Activated CD4-positive, alpha-beta memory T cell treated with anti-CD3 and anti-CD28 coated beads, Interleukin-2, amount 10 ng/mL, durations not matched to agents 7 days and 5 days (primary cell): Measurements from ENCODE around the gene DNMT3B. TPM values are rescaled to one million over a fixed set of nuclear protein-coding genes. Genes with fewer than 3 reads are reported as not detected.

Experiments
- CTCF ChIA-PET: fragments of 350-600 bp; sonication (Branson Sonifier 250); formaldehyde crosslinking; loops from one replicate; lab custom pipeline; 2021; ENCODE audit warnings: antibody characterized with exemption, inconsistent platforms; lab: Charles Lee
- POLR2A ChIA-PET: fragments of 350-600 bp; sonication (Branson Sonifier 250); formaldehyde crosslinking; loops from one replicate; lab custom pipeline; 2021; ENCODE audit warnings: antibody characterized with exemption; lab: Charles Lee
- DNase-seq: peaks from one replicate; pipeline ENCODE4 v3.0.0-alpha.2; 2020
- H3K27ac Mint-ChIP-seq: one replicate; pipeline ENCODE4 v1.8.0; 2021; ENCODE audit warnings: mild to moderate bottlenecking, mixed read lengths
- H3K27me3 Mint-ChIP-seq: one replicate; pipeline ENCODE4 v1.8.0; 2021; ENCODE audit warnings: mixed read lengths
- H3K36me3 Mint-ChIP-seq: one replicate; pipeline ENCODE4 v1.8.0; 2021; ENCODE audit warnings: low read depth, mixed read lengths
- H3K4me1 Mint-ChIP-seq: one replicate; pipeline ENCODE4 v1.8.0; 2021; ENCODE audit warnings: mixed read lengths
- H3K4me3 Mint-ChIP-seq: one replicate; pipeline ENCODE4 v1.8.0; 2021; ENCODE audit warnings: mild to moderate bottlenecking, mixed read lengths
- H3K9me3 Mint-ChIP-seq: one replicate; pipeline ENCODE4 v1.8.0; 2021; ENCODE audit warnings: mixed read lengths
- total RNA-seq, 2 experiments: library from RNA; stranded (reverse); gene quantifications; one replicate each; pipeline ENCODE4 v1.2.3, GENCODE V29; 2021

DNMT3B gene
- total RNA-seq, 2 experiments from 2014 or later: 2.2 to 2.4 TPM

- Mint-ChIP-seq H3K36me3 (peaks cover 68% of the 10 kb centered on the region), H3K4me1 (peaks cover 34% of the 10 kb centered on the region), H3K4me3 (no peak overlapping the region), H3K27ac (no peak overlapping the region), H3K27me3 (no peaks in the 10 kb centered on the region), H3K9me3 (no peaks in the 10 kb centered on the region)
- POLR2A ChIA-PET: no interaction called here
- DNase-seq: no peak
- CTCF ChIA-PET: no interaction called here
Measured at GRCh38 chr20:32839982-32840285, 77.7 kb downstream of the DNMT3B start.

GRCh38 chr20:32841174-32841573 is 79.0 kb downstream of the DNMT3B start:
- peak overlapping the region; percentile 33 for H3K27ac Mint-ChIP-seq
- ChIA-PET CTCF (interaction anchor here (1.5 kb wide), 1 partner anchor 63 kb away, joined by 5 read pairs; no protein-coding TSS in a partner anchor), POLR2A (no interaction called here)

DNA sequence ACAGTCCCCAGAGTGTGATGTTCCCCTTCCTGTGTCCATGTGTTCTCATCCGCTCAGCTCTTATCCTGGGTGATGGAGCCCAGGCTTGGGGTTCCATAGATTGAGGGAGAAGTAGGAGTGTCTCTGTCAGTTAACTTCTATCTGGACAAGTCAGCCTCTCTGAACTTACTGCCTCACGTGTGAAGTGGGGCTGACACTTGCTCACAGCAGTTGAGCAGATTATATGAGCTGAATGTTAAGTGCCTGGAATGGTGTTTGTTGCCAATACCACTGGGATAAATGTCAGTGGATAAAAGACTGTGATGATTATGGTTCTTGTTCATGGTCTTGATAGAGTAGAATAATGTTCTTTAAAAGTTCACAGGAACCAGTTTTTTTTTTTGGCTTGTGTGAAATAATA is 79.4 kb downstream of the DNMT3B start:
- peaks cover 30% of the 10 kb centered on the region for H3K4me1 Mint-ChIP-seq
- H3K27me3 Mint-ChIP-seq: no peaks in the 10 kb centered on the region
- no peak overlapping the region for H3K4me3 Mint-ChIP-seq
- no peak for DNase-seq
- no peak overlapping the region for H3K27ac Mint-ChIP-seq
- H3K36me3 Mint-ChIP-seq: peaks cover 74% of the 10 kb centered on the region
- POLR2A ChIA-PET: interaction anchor here (2.0 kb wide), 1 partner anchor 21 kb away, joined by 12 read pairs; the partner anchor contains the start of gene MAPRE1
- no peaks in the 10 kb centered on the region for H3K9me3 Mint-ChIP-seq
- CTCF ChIA-PET: interaction anchor here (1.5 kb wide), 1 partner anchor 63 kb away, joined by 5 read pairs; no protein-coding TSS in a partner anchor

More at GRCh38 chr20:32841174-32841573, 79.0 kb downstream of the DNMT3B start:
- Mint-ChIP-seq H3K36me3 (peaks cover 74% of the 10 kb centered on the region), H3K4me3 (no peak overlapping the region), H3K27me3 (no peaks in the 10 kb centered on the region), H3K4me1 (peaks cover 33% of the 10 kb centered on the region), H3K9me3 (no peaks in the 10 kb centered on the region)
- no peak for DNase-seq

DNA sequence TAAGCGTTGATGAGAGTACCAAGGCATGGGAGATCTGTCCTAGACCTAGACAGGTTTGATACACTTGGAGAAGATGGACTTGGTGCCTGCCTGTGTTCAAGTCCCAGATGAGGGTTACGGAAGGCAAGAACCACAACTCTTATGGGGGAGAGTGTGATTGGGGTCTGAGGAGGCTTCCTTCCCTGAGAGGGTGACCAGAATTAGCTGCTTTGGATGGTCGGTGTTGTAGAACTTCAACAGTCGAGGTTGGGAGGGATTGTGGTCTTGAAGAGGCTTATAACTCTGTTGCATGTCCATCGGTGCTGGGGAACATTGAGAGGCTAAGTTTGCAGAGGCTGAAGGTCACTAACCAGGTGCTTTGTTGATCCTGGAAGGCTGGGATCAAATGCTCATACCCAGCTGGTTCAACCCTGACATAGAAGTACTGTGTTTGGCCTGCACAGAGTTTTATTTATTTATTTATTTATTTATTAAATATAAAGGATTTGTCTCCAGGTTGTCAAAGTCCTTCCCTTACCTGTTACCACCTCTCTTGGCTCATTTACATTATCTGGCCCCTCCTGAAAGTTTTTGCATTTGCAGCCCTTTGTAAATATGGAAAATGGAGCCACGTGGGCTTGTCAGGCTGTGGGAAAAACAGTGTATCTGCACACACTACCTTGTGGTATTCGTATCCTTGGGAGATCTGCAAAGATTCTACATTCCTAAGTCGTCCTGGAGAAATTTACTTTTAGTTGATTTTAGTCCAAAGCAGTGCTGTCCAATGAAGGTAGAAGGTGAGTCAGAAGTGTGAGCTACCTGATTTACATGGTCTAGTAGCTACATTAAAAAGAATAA is 80.7 kb downstream of the DNMT3B start:
- H3K9me3 Mint-ChIP-seq: no peaks in the 10 kb centered on the region
- CTCF ChIA-PET: interaction anchor here (1.5 kb wide), 2 partner anchors 64 to 65 kb away, joined by 4 to 5 read pairs; no protein-coding TSS in a partner anchor
- H3K4me3 Mint-ChIP-seq: no peak overlapping the region
- H3K36me3 Mint-ChIP-seq: peaks cover 78% of the 10 kb centered on the region
- no peaks in the 10 kb centered on the region for H3K27me3 Mint-ChIP-seq
- H3K4me1 Mint-ChIP-seq: peaks cover 26% of the 10 kb centered on the region
- no peak for DNase-seq
- POLR2A ChIA-PET: interaction anchor here (2.0 kb wide), 1 partner anchor 23 kb away, joined by 12 read pairs; the partner anchor contains the start of gene MAPRE1
- H3K27ac Mint-ChIP-seq: no peak overlapping the region

DNA sequence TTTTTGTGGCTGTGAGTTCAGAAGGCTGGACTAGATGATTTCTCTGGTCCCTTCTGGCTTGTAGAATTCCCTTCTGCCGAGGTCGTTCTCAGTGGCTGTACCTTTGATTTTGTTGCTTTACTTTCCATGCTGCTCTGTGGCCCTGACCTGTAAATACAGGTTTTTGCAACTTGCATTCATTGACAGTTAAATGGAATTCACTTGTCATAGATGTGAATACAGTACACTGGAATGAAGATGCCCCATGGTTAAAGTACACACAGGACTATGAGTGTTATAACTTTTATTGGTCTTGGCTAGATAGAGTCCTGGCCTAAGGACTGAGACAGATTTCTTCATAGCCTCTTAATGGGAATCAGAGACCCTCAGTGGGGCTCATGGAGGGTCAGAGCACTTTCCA is 83.6 kb downstream of the DNMT3B start:
- H3K9me3 Mint-ChIP-seq: no peaks in the 10 kb centered on the region
- no peaks in the 10 kb centered on the region for H3K27me3 Mint-ChIP-seq
- no peak overlapping the region for H3K4me3 Mint-ChIP-seq
- H3K36me3 Mint-ChIP-seq: peaks cover 78% of the 10 kb centered on the region
- ChIA-PET POLR2A (no interaction called here), CTCF (interaction anchor here (1.0 kb wide), 1 partner anchor 172 kb away, joined by 3 read pairs; the partner anchor contains the start of gene C20orf203)
- H3K4me1 Mint-ChIP-seq: peaks cover 8% of the 10 kb centered on the region
- no peak overlapping the region for H3K27ac Mint-ChIP-seq
- DNase-seq: no peak

GRCh38 chr20:32846852-32847251 is 84.7 kb downstream of the DNMT3B start:
- Mint-ChIP-seq H3K27me3 (no peaks in the 10 kb centered on the region), H3K9me3 (no peaks in the 10 kb centered on the region), H3K4me3 (no peak overlapping the region), H3K4me1 (peaks cover 3% of the 10 kb centered on the region), H3K27ac (no peak overlapping the region), H3K36me3 (peaks cover 78% of the 10 kb centered on the region)
- ChIA-PET POLR2A (interaction anchor here (1.2 kb wide), 1 partner anchor 26 kb away, joined by 3 read pairs; no protein-coding TSS in a partner anchor), CTCF (no interaction called here)
- DNase-seq: no peak

DNA sequence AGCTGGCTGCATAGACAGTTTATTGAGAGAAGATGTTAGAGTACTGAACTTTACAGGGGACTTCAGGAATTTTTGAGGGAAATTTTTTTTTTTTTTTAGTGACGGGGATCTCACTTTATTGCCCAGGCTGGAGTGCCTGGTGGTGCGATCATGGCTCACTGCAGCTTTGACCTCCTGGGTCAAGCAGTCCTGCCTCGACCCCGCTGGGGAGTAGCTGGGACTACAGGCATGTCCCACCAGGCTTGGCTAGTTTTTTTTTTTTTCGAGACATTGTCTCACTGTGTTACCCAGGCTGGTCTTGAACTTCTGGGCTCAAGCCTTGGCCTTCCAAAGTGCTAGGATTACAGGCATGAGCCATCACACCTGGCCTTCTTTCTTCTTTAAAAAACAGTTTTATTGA is 85.8 kb downstream of the DNMT3B start:
- DNase-seq: no peak
- POLR2A ChIA-PET: interaction anchor here (0.8 kb wide), 1 partner anchor 8 kb away, joined by 3 read pairs; no protein-coding TSS in a partner anchor

DNA sequence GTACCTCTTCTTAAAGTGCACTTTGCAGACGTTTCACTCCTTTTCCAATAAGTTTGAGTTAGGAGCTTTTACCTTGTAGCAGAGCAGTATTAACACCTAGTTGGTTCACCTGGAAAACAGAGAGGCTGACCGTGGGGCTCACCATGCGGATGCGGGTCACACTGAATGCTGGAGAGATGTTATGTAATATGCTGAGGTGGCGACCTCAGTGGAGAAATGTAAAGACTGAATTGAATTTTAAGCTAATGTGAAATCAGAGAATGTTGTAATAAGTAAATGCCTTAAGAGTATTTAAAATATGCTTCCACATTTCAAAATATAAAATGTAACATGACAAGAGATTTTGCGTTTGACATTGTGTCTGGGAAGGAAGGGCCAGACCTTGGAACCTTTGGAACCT is 86.7 kb downstream of the DNMT3B start:
- ChIA-PET POLR2A (no interaction called here), CTCF (no interaction called here)
- Mint-ChIP-seq H3K27ac (no peak overlapping the region), H3K27me3 (no peaks in the 10 kb centered on the region), H3K4me3 (no peak overlapping the region), H3K9me3 (no peaks in the 10 kb centered on the region), H3K4me1 (no peaks in the 10 kb centered on the region), H3K36me3 (peaks cover 79% of the 10 kb centered on the region)
- DNase-seq: no peak

More for the DNA sequence above, 85.8 kb downstream of the DNMT3B start:
- Mint-ChIP-seq H3K9me3 (no peaks in the 10 kb centered on the region), H3K4me3 (no peak overlapping the region), H3K36me3 (peaks cover 78% of the 10 kb centered on the region), H3K27ac (no peak overlapping the region), H3K27me3 (no peaks in the 10 kb centered on the region), H3K4me1 (no peaks in the 10 kb centered on the region)
- CTCF ChIA-PET: interaction anchor here (0.6 kb wide), 1 partner anchor 1242 kb away, joined by 3 read pairs; no protein-coding TSS in a partner anchor

- POLR2A ChIA-PET: no interaction called here
- H3K27ac Mint-ChIP-seq: no peak overlapping the region
- CTCF ChIA-PET: no interaction called here
- no peaks in the 10 kb centered on the region for H3K9me3 Mint-ChIP-seq
- H3K27me3 Mint-ChIP-seq: no peaks in the 10 kb centered on the region
- peaks cover 79% of the 10 kb centered on the region for H3K36me3 Mint-ChIP-seq
- no peaks in the 10 kb centered on the region for H3K4me1 Mint-ChIP-seq
- DNase-seq: no peak
- no peak overlapping the region for H3K4me3 Mint-ChIP-seq
Measured at GRCh38 chr20:32849577-32849976, 87.4 kb downstream of the DNMT3B start.

GRCh38 chr20:32855387-32855786 is 93.2 kb downstream of the DNMT3B start:
- ChIA-PET CTCF (interaction anchor here (0.7 kb wide), 1 partner anchor 359 kb away, joined by 3 read pairs; no protein-coding TSS in a partner anchor), POLR2A (interaction anchor here (0.6 kb wide), 1 partner anchor 8 kb away, joined by 3 read pairs; no protein-coding TSS in a partner anchor)
- DNase-seq: no peak
- H3K4me1 Mint-ChIP-seq: peaks cover 17% of the 10 kb centered on the region
- no peaks in the 10 kb centered on the region for H3K27me3 Mint-ChIP-seq
- H3K4me3 Mint-ChIP-seq: no peak overlapping the region
- H3K27ac Mint-ChIP-seq: no peak overlapping the region
- no peaks in the 10 kb centered on the region for H3K9me3 Mint-ChIP-seq
- H3K36me3 Mint-ChIP-seq: peaks cover 48% of the 10 kb centered on the region

DNA sequence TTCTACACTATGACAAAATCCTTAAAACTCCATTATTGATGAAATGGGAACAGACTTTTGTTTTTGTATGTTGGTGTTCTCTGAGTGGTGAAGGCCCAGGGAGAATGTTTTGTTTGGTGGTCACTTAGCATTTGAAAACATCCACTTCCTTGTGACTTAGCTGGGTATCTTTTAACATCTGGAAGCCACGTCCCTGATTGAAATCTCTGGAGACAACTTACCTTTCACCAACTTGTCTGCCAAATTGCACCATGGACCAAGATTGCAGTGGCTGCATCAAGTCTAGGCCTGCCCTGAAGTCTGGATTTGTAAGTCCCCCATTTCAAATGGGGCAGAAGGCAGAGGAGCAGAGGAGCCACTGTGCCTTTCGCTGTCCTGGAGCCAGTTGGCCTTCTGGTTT is 96.0 kb downstream of the DNMT3B start:
- H3K36me3 Mint-ChIP-seq: peaks cover 29% of the 10 kb centered on the region
- peaks cover 17% of the 10 kb centered on the region for H3K4me1 Mint-ChIP-seq
- CTCF ChIA-PET: no interaction called here
- POLR2A ChIA-PET: no interaction called here
- no peak overlapping the region for H3K4me3 Mint-ChIP-seq
- no peaks in the 10 kb centered on the region for H3K27me3 Mint-ChIP-seq
- no peaks in the 10 kb centered on the region for H3K9me3 Mint-ChIP-seq
- DNase-seq: no peak
- H3K27ac Mint-ChIP-seq: no peak overlapping the region
